GM12873 (cell line): ENCODE data around the gene RUNX2.

Source experiments
- TF ChIP-seq, protein P1 (sequence below): IDR thresholded peaks from 2 replicates; pipeline ENCODE4 v1.5.1; 2012; ENCODE audit warnings: low read depth, mild to moderate bottlenecking, moderate library complexity, low read length, control low read depth; ENCODE audit not compliant: insufficient read depth; ENCODE audit errors: missing control alignments

The RUNX2 gene

DNA sequence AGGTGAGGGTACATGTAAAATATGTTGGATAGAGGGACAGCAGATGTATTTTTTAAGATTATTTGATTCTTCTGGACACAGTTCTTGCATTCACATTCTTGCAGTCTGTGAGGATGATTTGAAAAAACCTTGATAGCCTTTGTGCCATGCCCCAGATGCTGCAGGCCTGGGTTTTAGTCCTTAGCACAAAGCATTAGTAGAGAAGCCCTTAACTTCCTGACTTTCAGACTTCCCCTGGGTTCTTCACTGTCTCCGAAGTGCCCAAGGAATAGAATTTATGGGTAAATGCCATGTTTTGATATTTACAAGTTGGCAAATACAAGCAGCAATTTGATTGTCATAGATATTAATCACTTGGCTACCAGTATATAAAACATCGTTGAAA is 117.2 kb downstream of the RUNX2 start:
- TF ChIP-seq, protein P1, sequence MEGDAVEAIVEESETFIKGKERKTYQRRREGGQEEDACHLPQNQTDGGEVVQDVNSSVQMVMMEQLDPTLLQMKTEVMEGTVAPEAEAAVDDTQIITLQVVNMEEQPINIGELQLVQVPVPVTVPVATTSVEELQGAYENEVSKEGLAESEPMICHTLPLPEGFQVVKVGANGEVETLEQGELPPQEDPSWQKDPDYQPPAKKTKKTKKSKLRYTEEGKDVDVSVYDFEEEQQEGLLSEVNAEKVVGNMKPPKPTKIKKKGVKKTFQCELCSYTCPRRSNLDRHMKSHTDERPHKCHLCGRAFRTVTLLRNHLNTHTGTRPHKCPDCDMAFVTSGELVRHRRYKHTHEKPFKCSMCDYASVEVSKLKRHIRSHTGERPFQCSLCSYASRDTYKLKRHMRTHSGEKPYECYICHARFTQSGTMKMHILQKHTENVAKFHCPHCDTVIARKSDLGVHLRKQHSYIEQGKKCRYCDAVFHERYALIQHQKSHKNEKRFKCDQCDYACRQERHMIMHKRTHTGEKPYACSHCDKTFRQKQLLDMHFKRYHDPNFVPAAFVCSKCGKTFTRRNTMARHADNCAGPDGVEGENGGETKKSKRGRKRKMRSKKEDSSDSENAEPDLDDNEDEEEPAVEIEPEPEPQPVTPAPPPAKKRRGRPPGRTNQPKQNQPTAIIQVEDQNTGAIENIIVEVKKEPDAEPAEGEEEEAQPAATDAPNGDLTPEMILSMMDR: no peak

DNA sequence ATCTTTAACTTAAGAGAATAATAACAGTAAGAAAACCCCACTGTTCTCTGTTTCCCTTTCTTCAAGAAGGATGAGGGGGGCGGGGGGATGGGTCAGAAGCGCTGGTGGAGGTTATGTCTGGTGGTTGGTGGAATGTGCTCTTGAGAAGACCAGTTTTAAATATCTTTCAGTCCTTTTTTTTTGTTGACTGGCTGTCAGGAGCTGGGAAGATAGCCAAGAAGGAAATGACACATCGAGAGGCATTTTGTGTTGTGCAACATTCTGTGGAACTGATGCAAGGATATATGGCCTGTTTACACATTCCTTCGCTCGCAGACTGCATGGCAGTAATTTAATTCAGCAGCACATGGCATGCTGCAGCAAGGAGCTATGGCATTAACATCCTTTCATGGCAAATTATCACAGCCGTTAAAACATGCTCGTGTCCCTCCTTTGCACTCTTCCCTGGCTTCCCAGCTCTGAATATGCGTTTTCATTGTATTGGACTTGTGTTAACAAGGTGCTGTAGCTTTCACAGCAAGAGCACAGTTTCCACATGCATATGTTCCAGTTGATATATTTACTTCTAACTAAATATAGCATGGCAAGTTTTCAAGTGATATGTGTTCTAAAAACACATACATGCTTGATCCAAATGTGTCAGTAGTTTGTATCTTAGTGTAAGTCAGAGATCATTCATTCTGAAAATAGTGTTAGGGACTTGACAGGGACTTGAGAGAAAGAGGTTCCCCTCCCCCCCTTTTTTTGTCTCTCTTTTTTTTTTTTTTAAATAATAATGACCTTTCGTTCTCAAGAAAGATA is 117.8 kb downstream of the RUNX2 start:
- TF ChIP-seq, protein P1: no peak

DNA sequence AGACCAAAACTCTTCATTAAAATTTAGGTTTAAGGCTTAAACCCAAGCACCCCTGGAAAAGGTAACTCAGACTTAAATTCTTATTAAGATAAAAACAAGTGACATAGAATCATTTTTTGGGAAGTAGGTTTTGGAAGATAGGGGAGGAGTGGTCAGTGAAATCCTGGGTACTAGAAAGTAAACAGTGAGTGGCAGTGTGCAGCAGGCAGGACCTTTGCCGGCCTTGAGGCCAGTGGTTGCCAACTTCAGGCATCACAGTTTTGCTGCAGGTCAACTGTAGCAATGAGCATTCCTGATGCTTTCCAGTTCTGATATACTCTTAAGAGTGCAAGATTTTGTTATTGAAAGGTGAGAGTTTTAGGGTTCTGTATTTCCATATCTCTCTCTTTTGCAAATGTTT is 118.9 kb downstream of the RUNX2 start:
- TF ChIP-seq, protein P1: no peak

DNA sequence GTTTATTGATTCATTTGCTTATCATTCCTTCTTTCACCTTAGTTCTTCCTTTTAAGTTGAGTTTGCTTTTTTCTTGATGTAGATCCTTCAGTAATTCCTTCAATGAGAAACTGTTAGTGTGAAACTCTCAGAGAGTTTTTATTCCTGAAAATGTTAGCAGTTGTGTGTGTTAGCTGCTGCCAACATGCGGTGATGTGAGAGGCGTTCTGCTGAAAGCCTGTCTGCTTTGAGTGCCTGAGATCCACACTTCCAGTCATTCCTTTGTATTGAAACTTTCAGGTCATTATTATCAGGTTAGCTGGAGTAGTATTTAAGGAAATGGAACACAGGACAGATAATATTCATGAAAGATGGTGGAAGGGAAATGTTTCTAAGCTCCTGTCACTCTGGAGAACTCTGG is 119.6 kb downstream of the RUNX2 start:
- TF ChIP-seq, protein P1: no peak

DNA sequence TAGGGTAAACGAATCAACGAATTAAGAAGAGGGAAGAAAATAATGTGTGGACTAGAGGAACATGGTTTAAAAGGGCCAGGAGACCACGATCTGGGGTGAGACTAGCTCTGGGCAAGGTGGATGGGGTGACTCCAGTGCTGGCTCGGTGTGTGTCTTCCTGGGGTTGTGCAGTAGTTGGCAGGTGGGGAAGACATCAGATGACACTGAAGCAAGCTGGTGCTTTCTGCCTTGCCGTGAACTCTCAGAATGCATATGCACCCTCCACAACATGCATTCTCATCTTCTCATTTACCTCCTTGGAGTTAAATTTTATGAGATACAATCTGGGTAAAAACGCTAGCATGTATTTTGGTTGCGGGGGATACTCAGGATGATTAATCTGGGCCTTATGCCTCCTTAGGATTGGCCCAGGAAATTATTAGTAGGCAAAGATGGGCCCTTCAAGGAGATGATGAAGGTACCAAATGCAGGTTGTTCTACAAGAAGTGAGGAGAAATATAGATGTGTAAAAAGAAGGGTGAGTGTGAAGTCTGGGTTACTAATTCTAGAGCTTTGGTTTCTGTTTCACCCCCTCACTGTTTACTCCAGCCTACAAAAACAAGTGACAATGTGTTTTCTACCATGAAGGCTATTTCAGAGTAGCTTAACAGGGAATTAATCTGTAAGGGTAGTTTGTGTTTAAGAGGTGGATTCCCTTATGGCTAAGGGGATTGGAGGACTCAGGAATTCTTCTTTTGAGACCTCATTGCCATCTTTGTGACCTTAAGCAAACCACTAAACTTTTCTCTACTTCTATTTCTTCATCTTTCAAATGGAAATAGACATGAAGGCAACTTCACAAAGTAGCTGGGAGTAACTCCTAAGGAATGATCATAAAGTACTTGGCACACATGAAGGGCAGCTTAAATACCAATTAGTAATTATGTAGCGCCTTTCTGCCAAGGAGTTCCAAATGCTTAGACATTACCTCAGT is 120.6 kb downstream of the RUNX2 start:
- TF ChIP-seq, protein P1: no peak

DNA sequence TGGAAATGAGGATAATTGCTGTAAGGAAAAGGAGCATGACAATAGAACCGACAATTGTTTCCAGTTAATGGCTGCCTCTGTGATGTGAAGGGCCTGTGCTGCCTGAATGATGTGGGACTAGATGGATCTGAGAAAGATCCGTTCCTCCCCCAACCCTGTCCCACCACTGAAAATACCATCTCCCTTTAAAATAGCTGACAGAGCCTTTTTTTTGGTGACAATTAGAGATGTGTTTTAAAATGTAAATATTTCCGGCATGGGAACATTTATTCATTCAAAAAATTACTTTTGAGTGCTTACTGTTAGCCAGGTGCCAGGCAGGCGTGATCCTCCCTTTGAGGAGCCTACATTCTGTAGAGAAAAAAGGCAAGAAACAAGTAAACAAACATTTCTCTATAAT is 122.0 kb downstream of the RUNX2 start:
- TF ChIP-seq, protein P1: no peak

DNA sequence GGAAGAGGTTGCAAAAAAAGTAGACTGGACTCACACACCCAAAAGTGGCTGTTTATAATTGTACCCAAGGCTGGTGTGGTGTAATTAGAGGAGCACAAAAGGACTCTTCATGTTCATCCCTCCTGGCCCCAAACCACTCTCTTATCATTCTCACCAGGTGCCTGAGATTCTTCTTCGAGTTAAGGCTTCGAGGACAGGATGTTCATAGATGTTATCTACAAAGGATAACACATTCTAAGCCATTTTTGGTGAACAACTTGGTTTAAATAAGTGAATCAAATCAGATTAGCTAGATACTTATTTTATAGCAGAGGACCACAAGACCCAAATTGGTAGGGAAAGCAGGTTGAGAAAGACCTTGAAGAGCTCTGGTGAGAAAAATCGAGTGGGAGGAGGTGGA is 122.7 kb downstream of the RUNX2 start:
- TF ChIP-seq, protein P1: no peak
